ENCODE data around the gene FHL5.
"Not testable (repeated sequence)": the region's sequence is repeated elsewhere in the genome, so short reads cannot be mapped to it uniquely, and the experiment has no call there.

Gene FHL5

DNA sequence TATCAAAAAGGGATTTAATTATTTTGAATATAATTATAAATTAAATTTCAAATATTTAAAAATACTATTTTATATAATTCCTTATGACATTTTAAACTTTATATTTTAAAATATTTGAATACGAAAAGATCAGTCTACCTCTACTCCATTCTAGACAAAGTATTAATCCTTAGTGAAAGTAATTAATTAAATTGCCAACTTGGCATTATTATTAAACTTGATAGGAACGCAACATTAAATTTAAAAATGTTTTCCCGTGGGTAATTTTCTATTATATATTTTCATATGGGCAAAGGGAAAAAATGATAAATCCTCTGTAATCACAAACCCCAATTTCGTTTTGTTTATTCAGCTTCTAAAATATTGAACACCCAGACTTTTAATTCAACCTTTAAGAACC, 8.4 kb upstream of the FHL5 start:
- TF ChIP-seq CTCF (IDR thresholded peaks at IDR 0.05; ENCODE audit: low read depth, low read length): no peak
- H3K27me3 ChIP-seq: no peaks in the 10 kb centered on the region

DNA sequence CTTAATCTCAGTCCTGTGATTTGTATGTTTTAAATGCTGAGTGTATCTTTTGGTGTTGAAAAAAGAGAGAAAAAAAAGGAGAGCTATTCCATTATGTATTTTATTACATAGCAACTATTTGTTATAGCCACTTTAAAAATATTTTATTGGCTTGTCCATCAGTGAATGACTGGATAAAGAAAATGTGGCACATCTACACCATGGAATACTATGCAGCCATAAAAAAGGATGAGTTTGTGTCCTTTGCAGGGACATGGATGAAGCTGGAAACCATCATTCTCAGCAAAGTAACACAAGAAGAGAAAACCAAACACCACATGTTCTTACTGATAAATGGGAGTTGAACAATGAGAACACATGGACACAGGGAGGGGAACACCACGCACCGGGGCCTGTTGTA, 3.2 kb upstream of the FHL5 start:
- H3K27me3 ChIP-seq; H3K36me3 ChIP-seq; H3K4me3 ChIP-seq (ENCODE audit: low read depth, low read length); DNase-seq; H3K4me1 ChIP-seq; H3K9me3 ChIP-seq: not testable (repeated sequence)

More for the DNA sequence above, 8.4 kb upstream of the FHL5 start:
- no peaks in the 10 kb centered on the region for H3K9me3 ChIP-seq
- H3K36me3 ChIP-seq: no peaks in the 10 kb centered on the region
- DNase-seq: no peak
- H3K4me3 ChIP-seq (ENCODE audit: low read depth, low read length): no peak overlapping the region
- H3K4me1 ChIP-seq: no peaks in the 10 kb centered on the region

GRCh38 chr6:96563853-96564252, 925 bp downstream of the FHL5 start:
- Histone ChIP-seq H3K4me1 (no peaks in the 10 kb centered on the region), H3K27me3 (peaks cover 7% of the 10 kb centered on the region; the same call in 1 of the 2 replicates), H3K9me3 (no peaks in the 10 kb centered on the region), H3K36me3 (no peaks in the 10 kb centered on the region), H3K4me3 (ENCODE audit: low read depth, low read length) (no peak overlapping the region)
- no peak for DNase-seq
- no peak for TF ChIP-seq CTCF (IDR thresholded peaks at IDR 0.05; ENCODE audit: low read depth, low read length)

DNA sequence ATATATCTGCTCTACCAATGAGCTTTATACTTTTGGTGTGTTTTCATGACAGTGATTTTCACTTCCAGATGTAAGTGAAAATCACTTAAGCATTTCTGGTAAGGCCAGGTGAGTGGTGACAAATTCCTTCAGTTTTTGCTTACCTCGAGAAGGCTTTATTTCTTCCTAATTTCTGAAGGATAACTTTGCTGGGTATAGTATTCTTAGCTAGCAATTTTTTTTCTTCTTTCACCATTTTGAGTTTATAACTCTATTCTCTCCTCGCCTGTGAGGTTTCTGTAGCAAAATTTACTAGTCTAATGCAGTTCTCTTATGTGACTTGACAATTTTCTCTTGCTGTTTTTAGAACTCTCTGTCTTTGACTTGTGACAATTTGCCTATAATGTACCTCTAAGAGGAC, 7.1 kb downstream of the FHL5 start:
- Histone ChIP-seq H3K9me3 (no peaks in the 10 kb centered on the region), H3K4me3 (ENCODE audit: low read depth, low read length) (no peak overlapping the region), H3K27me3 (no peaks in the 10 kb centered on the region), H3K36me3 (no peaks in the 10 kb centered on the region), H3K4me1 (no peaks in the 10 kb centered on the region)
- DNase-seq: no peak
- no peak for TF ChIP-seq CTCF (IDR thresholded peaks at IDR 0.05; ENCODE audit: low read depth, low read length)

GRCh38 chr6:96571551-96571950, 8.6 kb downstream of the FHL5 start:
- H3K4me1 ChIP-seq: no peaks in the 10 kb centered on the region
- no peak overlapping the region for H3K4me3 ChIP-seq (ENCODE audit: low read depth, low read length)
- no peak for DNase-seq
- no peak for TF ChIP-seq CTCF (IDR thresholded peaks at IDR 0.05; ENCODE audit: low read depth, low read length)
- no peaks in the 10 kb centered on the region for H3K27me3 ChIP-seq
- H3K36me3 ChIP-seq: no peaks in the 10 kb centered on the region
- no peaks in the 10 kb centered on the region for H3K9me3 ChIP-seq

GRCh38 chr6:96575359-96575758, 12.4 kb downstream of the FHL5 start:
- Histone ChIP-seq H3K36me3 (no peaks in the 10 kb centered on the region), H3K27me3 (0 out of 2 replicates have a peak, but pooled peaks cover 3% of the 10 kb centered on the region), H3K4me1 (no peaks in the 10 kb centered on the region), H3K9me3 (no peaks in the 10 kb centered on the region), H3K4me3 (ENCODE audit: low read depth, low read length) (no peak overlapping the region)
- DNase-seq: no peak
- TF ChIP-seq CTCF (IDR thresholded peaks at IDR 0.05; ENCODE audit: low read depth, low read length): no peak

GRCh38 chr6:96576221-96576620, 13.3 kb downstream of the FHL5 start:
- no peaks in the 10 kb centered on the region for H3K36me3 ChIP-seq
- DNase-seq: no peak
- 0 out of 2 replicates have a peak, but pooled peaks cover 3% of the 10 kb centered on the region for H3K27me3 ChIP-seq
- TF ChIP-seq CTCF (IDR thresholded peaks at IDR 0.05; ENCODE audit: low read depth, low read length): no peak
- H3K9me3 ChIP-seq: no peaks in the 10 kb centered on the region
- no peak overlapping the region for H3K4me3 ChIP-seq (ENCODE audit: low read depth, low read length)
- no peaks in the 10 kb centered on the region for H3K4me1 ChIP-seq
